H9 (cell line): ENCODE measurements around the gene PLXNC1. TPM values are rescaled to one million over a fixed set of nuclear protein-coding genes. Genes with fewer than 3 reads are reported as not detected.

Source experiments
- DNase-seq: peaks from one replicate; pipeline ENCODE4 v3.0.0-alpha.2; 2017
- H2AFZ ChIP-seq: one replicate; pipeline ENCODE4 v1.6.1; 2013; ENCODE audit warnings: mild to moderate bottlenecking, low read length, control low read depth, moderate library complexity
- H2AK5ac ChIP-seq: 2 replicates; pipeline ENCODE4 v1.6.1; 2013; ENCODE audit warnings: low read length, control low read depth, mixed read lengths; ENCODE audit not compliant: insufficient read length
- H2BK120ac ChIP-seq: one replicate; pipeline ENCODE4 v1.6.1; 2013; ENCODE audit warnings: low read depth, mild to moderate bottlenecking, low read length, control low read depth, inconsistent platforms; ENCODE audit not compliant: poor library complexity, severe bottlenecking
- H2BK12ac ChIP-seq: 2 replicates; pipeline ENCODE4 v1.6.1; 2013; ENCODE audit warnings: low read length, control low read depth, mixed read lengths, low read depth; ENCODE audit not compliant: insufficient read length
- H2BK15ac ChIP-seq: 2 replicates; pipeline ENCODE4 v1.6.1; 2013; ENCODE audit warnings: low read depth, low read length, control low read depth
- H2BK20ac ChIP-seq: one replicate; pipeline ENCODE4 v1.6.1; 2013; ENCODE audit warnings: low read depth, mild to moderate bottlenecking, low read length, control low read depth, inconsistent platforms; ENCODE audit not compliant: poor library complexity, severe bottlenecking
- H2BK5ac ChIP-seq: 2 replicates; pipeline ENCODE4 v1.6.1; 2013; ENCODE audit warnings: low read length, control low read depth, mixed read lengths; ENCODE audit not compliant: insufficient read length
- H3K14ac ChIP-seq: 2 replicates; pipeline ENCODE4 v1.6.1; 2013; ENCODE audit warnings: low read length, control low read depth; ENCODE audit not compliant: insufficient read depth
- H3K18ac ChIP-seq: 2 replicates; pipeline ENCODE4 v1.6.1; 2013; ENCODE audit warnings: low read depth, mild to moderate bottlenecking, mixed read lengths, low read length, control low read depth; ENCODE audit not compliant: insufficient read length
- H3K23ac ChIP-seq: 2 replicates; pipeline ENCODE4 v1.6.1; 2013; ENCODE audit warnings: low read length, control low read depth, mixed read lengths, low read depth; ENCODE audit not compliant: insufficient read length
- H3K23me2 ChIP-seq: 2 replicates; pipeline ENCODE4 v1.6.1; 2013; ENCODE audit warnings: low read depth, mild to moderate bottlenecking, mixed read lengths, low read length, control low read depth; ENCODE audit not compliant: insufficient read length, poor library complexity, severe bottlenecking
- H3K27ac ChIP-seq: 2 replicates; pipeline ENCODE4 v1.5.1; 2013; ENCODE audit warnings: low read length, control low read depth, mixed read lengths, low read depth; ENCODE audit not compliant: insufficient read length
- H3K27me3 ChIP-seq: 2 replicates; pipeline ENCODE4 v1.6.1; 2013; ENCODE audit warnings: low read length, control low read depth, inconsistent platforms; ENCODE audit not compliant: insufficient read depth
- H3K4ac ChIP-seq: 2 replicates; pipeline ENCODE4 v1.6.1; 2013; ENCODE audit warnings: low read depth, mild to moderate bottlenecking, control low read depth, inconsistent platforms, low read length, moderate library complexity
- H3K4me1 ChIP-seq: 2 replicates; pipeline ENCODE4 v1.6.1; 2013; ENCODE audit warnings: low read length, control low read depth, inconsistent platforms; ENCODE audit not compliant: insufficient read depth
- H3K4me2 ChIP-seq: 2 replicates; pipeline ENCODE4 v1.6.1; 2013; ENCODE audit warnings: low read length, control low read depth, mixed read lengths; ENCODE audit not compliant: insufficient read length, insufficient read depth
- H3K56ac ChIP-seq: 2 replicates; pipeline ENCODE4 v1.6.1; 2013; ENCODE audit warnings: low read depth, mild to moderate bottlenecking, mixed read lengths, low read length, control low read depth; ENCODE audit not compliant: insufficient read length
- H3K79me1 ChIP-seq: 2 replicates; pipeline ENCODE4 v1.6.1; 2013; ENCODE audit warnings: low read depth, mild to moderate bottlenecking, moderate library complexity, low read length, control low read depth, inconsistent platforms; ENCODE audit not compliant: insufficient read depth, poor library complexity, severe bottlenecking
- H3K79me2 ChIP-seq: 2 replicates; pipeline ENCODE4 v1.6.1; 2013; ENCODE audit warnings: low read length, control low read depth, inconsistent platforms; ENCODE audit not compliant: insufficient read depth
- H3K9ac ChIP-seq: 2 replicates; pipeline ENCODE4 v1.6.1; 2013; ENCODE audit warnings: low read length, control low read depth, mixed read lengths; ENCODE audit not compliant: insufficient read length; ENCODE audit errors: extremely low read depth
- H3K9me3 ChIP-seq: one replicate; pipeline ENCODE4 v1.6.1; 2013; ENCODE audit warnings: low read depth, low read length, inconsistent platforms; ENCODE audit not compliant: control insufficient read depth
- H3T11ph ChIP-seq: one replicate; pipeline ENCODE4 v1.6.1; 2013; ENCODE audit warnings: mild to moderate bottlenecking, low read length, control low read depth, inconsistent platforms
- H4K20me1 ChIP-seq: one replicate; pipeline ENCODE4 v1.6.1; 2013; ENCODE audit not compliant: control insufficient read depth, insufficient read length, insufficient read depth
- H4K5ac ChIP-seq: 2 replicates; pipeline ENCODE4 v1.6.1; 2013; ENCODE audit warnings: low read depth, mild to moderate bottlenecking, mixed read lengths, low read length, control low read depth; ENCODE audit not compliant: insufficient read length
- H4K8ac ChIP-seq: replicated peaks from 2 replicates; pipeline ENCODE4 v1.6.1; 2013; ENCODE audit warnings: low read length, control low read depth, mixed read lengths, low read depth; ENCODE audit not compliant: insufficient read length
- H4K91ac ChIP-seq: 2 replicates; pipeline ENCODE4 v1.6.1; 2013; ENCODE audit warnings: low read depth, mild to moderate bottlenecking, moderate library complexity, mixed read lengths, low read length, control low read depth; ENCODE audit not compliant: insufficient read length
- H3K27ac Mint-ChIP-seq, 3 experiments: 2 replicates in 2 of 3; 3 replicates in 1 of 3; pipeline ENCODE4 v1.8.0; 2020 to 2021; ENCODE audit warnings: mixed read lengths in 3 of 3, mild to moderate bottlenecking in 1 of 3, moderate library complexity in 1 of 3
- H3K27me3 Mint-ChIP-seq: 2 replicates; pipeline ENCODE4 v1.8.0; 2021; ENCODE audit warnings: low read depth, mild to moderate bottlenecking, moderate library complexity, mixed read lengths
- H3K36me3 Mint-ChIP-seq, 3 experiments: 2 replicates in 2 of 3; 3 replicates in 1 of 3; pipeline ENCODE4 v1.8.0; 2020 to 2021; ENCODE audit warnings: low read depth in 3 of 3, mixed read lengths in 3 of 3; ENCODE audit not compliant: insufficient read depth in 1 of 3
- H3K4me1 Mint-ChIP-seq, 2 experiments: 2 replicates each; pipeline ENCODE4 v1.8.0; 2020; ENCODE audit warnings: mixed read lengths in 2 of 2
- H3K4me3 Mint-ChIP-seq, 2 experiments: 2 replicates in 1 of 2; 3 replicates in 1 of 2; pipeline ENCODE4 v1.8.0; 2020 to 2021; ENCODE audit warnings: mild to moderate bottlenecking in 2 of 2, mixed read lengths in 2 of 2, moderate library complexity in 1 of 2
- H3K9me3 Mint-ChIP-seq, 2 experiments: 2 replicates in 1 of 2; 3 replicates in 1 of 2; pipeline ENCODE4 v1.8.0; 2020; ENCODE audit warnings: mild to moderate bottlenecking in 2 of 2, mixed read lengths in 2 of 2, moderate library complexity in 1 of 2
- WGBS: extraction: QIAGEN DNeasy Blood & Tissue Kit; methylation state at CpG from one replicate; pipeline ENCODE4 v1.1.7; 2013; ENCODE audit warnings: missing lambda C conversion rate, low lambda C conversion rate, mixed read lengths; ENCODE audit not compliant: insufficient read length; ENCODE audit errors: extremely low coverage; 5-methylcytosine and 5-hydroxymethylcytosine counted together
- total RNA-seq: library from RNA; stranded (reverse); gene quantifications from 2 replicates; pipeline ENCODE4 v1.2.1, GENCODE V29; 2021
- TF ChIP-seq, protein P1 (sequence below): fragments of 200-600 bp; sonication (generic); conservative IDR thresholded peaks from 3 replicates; pipeline ENCODE4 v1.8.0; 2021; ENCODE audit warnings: antibody characterized with exemption, mild to moderate bottlenecking

PLXNC1 gene
- total RNA-seq, 1 experiment from 2014 or later = 1.2 TPM

DNA sequence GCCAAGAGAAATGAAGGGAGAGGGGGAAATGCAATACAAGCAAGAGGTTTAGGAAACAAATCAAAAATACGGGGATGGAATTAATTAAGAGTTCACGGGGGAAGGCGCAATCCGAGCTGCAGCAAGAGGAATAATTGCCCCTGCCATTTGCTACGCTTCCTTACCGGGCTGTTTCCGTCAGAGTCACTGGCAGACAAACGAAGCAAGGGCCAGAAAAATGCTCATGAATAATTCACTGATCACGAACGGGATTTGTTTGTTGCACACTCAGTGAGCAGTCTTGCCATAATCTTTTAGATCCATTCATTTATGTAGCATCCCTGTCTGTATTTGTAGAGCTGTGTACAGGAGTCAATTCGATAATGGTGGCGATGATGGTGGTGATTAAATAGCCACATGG, 39.0 kb downstream of the PLXNC1 start:
- no peak overlapping the region for H3K4ac ChIP-seq
- H3K23me2 ChIP-seq = no peaks in the 10 kb centered on the region
- H3T11ph ChIP-seq = no peak overlapping the region
- no peaks in the 10 kb centered on the region for H3K79me2 ChIP-seq
- H3K4me2 ChIP-seq = peak overlapping the region; percentile 48
- H3K4me1 ChIP-seq = peaks cover 8% of the 10 kb centered on the region; the same call in 1 of the 2 replicates
- H2BK5ac ChIP-seq = no peak overlapping the region
- no peak overlapping the region for H3K27ac ChIP-seq
- DNase-seq = no peak
- H3K79me1 ChIP-seq = no peaks in the 10 kb centered on the region
- no peaks in the 10 kb centered on the region; a peak in 2 of 7 replicates for H3K36me3 Mint-ChIP-seq
- H3K9ac ChIP-seq = no peak overlapping the region
- no CpG with 5 or more reads among the region's 12 CpGs for WGBS
- no peak overlapping the region for H2BK12ac ChIP-seq
- TF ChIP-seq, protein P1, sequence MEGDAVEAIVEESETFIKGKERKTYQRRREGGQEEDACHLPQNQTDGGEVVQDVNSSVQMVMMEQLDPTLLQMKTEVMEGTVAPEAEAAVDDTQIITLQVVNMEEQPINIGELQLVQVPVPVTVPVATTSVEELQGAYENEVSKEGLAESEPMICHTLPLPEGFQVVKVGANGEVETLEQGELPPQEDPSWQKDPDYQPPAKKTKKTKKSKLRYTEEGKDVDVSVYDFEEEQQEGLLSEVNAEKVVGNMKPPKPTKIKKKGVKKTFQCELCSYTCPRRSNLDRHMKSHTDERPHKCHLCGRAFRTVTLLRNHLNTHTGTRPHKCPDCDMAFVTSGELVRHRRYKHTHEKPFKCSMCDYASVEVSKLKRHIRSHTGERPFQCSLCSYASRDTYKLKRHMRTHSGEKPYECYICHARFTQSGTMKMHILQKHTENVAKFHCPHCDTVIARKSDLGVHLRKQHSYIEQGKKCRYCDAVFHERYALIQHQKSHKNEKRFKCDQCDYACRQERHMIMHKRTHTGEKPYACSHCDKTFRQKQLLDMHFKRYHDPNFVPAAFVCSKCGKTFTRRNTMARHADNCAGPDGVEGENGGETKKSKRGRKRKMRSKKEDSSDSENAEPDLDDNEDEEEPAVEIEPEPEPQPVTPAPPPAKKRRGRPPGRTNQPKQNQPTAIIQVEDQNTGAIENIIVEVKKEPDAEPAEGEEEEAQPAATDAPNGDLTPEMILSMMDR = no peak
- no peak overlapping the region for H2BK20ac ChIP-seq
- H3K4me1 Mint-ChIP-seq = peaks cover 5% of the 10 kb centered on the region in 2 experiments
- H4K8ac ChIP-seq = no peak overlapping the region
- H3K27ac Mint-ChIP-seq = no peak overlapping the region
- no peak overlapping the region for H4K91ac ChIP-seq
- no peak overlapping the region for H4K5ac ChIP-seq
- no peaks in the 10 kb centered on the region for H3K9me3 ChIP-seq
- no peak overlapping the region for H3K23ac ChIP-seq
- no peaks in the 10 kb centered on the region for H3K9me3 Mint-ChIP-seq
- peaks cover 2% of the 10 kb centered on the region for H3K27me3 Mint-ChIP-seq
- no peaks in the 10 kb centered on the region for H4K20me1 ChIP-seq
- no peak overlapping the region for H3K56ac ChIP-seq
- H2AFZ ChIP-seq = no peak overlapping the region
- H3K14ac ChIP-seq = no peak overlapping the region
- no peak overlapping the region for H3K4me3 Mint-ChIP-seq
- H3K27me3 ChIP-seq = no peaks in the 10 kb centered on the region; the same call in 1 of the 2 replicates
- no peak overlapping the region for H2AK5ac ChIP-seq
- no peak overlapping the region for H3K18ac ChIP-seq
- no peak overlapping the region for H2BK120ac ChIP-seq
- no peak overlapping the region for H2BK15ac ChIP-seq
